Stimulated activated CD4-positive, alpha-beta T cell treated with anti-CD3 and anti-CD28 coated beads, TNF-alpha, amount 100 ng/mL, for 4 hours (primary cell): Measurements from ENCODE around the gene CLCF1.
A peak's percentile ranks its signal among the peaks of the same experiment; 100 is the strongest.

ENCODE experiments used
- DNase-seq, 3 experiments: peaks; one replicate each; pipeline ENCODE4 v3.0.0-alpha.2; 2020; ENCODE audit warnings: low read depth in 3 of 3

The CLCF1 gene

DNA sequence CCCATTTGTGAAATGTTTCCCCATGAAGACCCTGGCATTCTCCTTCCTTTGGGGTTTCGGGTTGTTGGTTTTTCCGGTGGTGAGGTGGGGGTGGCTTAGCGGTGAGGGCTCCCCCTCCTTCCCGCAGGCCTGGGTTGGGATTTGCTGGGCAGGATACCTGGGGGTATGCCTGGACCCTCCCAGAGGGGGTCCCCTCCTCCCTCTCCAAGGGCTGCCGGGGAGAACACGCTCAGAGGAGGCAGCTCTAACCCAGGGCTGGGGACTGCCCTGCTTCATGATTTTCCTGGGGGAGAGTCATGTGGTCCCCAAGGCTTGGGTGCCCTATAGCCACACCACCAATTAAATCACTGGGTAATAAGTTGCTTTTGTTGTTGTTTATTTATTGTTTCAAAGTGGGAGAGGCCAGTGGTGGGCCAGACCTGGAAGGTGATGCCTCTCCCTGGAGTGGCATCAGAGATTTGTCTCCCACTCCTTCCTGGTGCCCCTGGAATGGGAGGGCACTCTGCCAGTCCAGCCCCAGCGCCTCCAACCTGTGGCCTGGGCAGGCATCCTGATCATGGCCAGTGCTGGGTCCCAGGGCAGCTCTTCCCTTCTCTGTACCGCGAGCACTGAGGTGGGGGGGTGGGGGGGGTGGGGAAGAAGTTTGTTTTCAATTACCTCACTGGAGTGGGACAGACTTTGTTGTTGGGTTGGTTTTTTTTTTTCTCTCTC is 1.3 kb upstream of the CLCF1 start:
- DNase-seq = no peak

DNA sequence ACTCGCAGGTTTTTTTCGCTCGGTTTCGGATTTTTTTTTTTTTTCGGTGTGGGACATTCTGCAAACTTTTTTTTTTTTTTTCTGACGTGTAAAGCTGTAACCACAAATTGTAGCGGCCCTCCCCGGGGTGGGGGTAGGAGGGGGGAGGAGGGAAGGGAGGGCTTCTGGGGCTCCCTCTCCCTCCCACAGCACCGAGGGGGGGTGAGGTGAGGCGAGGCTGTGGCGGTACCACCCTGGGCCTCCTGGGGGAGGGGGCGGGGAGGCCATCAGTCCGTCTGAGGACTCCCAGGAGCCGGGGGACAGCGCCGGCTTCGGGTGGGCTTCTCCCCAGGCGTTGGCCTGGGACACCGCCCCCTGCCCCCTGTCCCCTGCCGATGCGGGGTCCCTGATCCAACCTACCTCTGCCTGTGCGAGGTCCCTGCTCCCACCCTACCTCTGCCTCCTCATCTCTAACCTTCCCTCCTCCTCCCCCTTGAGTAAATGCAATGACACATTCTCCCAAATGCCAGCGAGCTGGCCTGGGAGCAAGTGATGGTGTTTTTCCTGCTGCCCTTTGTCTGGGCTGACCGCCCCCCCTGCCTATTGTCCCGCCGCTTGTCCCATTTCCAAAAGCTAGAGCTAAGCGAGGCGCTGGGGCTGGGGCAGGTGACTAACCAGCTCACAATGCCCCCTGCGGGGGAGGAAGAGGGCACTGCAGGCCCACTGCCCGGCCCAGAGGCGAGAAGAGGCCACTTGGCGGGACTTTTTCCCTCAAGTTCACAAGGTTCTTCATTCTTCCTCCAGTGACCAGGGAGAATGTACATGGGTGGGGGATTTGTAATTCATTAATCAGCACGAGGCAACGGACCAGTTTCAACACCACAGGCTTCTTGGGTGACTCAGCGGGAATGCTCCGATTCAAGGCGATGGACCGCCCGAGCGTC is 511 bp upstream of the CLCF1 start:
- DNase-seq = peak in 2 of 3 experiments; percentile 52 to 62

GRCh38 chr11:67372321-67372992 is 941 bp downstream of the CLCF1 start:
- DNase-seq = no peak

DNA sequence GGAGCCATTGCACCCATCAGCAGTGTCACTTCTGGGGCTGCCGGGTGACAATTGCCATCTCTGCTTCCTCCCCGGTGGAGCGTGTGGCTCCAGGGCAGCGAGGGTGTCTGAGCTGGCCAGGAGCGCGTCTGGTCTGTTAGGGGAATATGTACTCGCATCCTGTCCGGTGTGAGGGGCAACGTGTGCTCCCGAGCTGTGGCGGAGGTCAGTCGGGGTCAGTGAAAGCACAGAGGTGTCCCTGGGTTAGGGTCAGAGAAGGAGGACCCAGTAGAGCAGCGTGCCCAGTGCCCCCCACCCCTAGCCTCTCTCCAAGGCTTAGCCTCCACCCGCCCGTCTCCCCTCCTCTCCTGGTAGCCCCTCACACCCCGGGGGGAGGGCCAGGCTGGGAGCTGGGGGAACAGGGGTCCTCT is 1.5 kb downstream of the CLCF1 start:
- DNase-seq = no peak

DNA sequence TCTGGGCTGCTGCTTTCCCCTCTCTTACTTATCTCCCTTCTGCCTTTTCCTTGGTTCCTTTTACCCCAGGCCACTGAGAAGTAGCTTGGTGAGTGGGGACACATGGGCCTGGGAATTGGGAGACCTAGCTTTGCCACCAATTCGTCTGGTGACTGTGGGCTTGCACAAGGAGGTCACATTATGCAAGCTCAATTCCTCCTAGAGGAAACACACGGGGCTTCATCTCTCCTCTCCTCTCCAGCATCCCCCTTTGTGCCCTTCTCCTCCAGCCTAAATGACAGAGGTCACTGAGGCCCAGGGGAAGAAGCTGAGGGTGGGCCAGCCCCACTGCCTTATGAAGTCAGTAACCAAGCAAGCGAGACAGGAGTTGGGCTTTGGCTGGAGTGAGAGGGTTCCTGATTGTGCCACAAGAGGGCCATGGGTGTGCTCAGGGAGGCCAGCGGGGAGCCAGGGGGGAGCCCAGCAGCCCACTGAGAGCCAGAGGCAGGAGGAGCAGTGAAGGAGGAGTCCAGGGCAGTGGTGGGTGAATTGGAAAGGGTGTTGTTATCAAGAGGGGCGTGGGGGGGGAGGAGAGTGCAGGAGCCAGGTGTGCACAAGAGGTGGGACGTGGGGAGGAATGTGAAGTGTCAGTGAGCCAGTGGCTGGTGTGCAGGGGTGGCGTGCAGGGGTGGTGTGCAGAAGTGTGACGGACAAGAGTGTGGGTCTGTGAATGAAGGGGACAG is 2.0 kb downstream of the CLCF1 start:
- DNase-seq = no peak

DNA sequence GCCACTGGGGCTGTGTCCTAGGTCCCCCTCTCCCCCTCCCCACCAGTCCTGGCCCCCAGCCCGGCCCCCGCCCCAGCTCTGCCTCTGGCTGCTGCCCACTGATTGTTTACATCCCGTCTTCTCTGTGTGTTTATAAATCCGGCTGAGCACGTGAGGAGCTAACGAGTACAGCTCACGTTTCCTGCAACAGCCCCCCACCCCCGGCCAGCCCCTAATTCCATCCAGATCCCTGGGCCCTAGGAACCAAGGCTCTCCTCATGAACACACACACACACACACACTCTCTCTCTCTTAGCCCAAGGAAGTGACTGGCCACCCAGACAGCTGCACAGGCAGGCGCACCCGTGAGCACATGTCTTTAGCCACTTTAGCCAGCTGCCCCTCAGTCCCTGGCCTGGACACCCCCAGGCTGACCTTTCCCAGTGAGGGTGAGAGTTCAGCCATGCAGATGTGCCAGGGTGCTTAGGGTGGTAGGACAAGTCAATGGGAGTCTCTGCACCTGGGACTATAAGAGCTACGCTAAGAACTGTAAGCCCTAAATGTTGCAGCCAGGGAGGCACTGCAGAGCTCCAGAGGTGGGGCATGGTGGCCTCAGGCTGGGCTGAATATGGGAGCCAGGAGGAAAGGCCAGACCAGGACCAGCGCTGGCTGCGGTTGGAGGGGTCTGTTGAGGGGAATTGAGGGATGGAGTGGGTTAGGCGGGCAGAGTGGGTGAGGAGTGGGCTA is 2.9 kb downstream of the CLCF1 start:
- DNase-seq = no peak

GRCh38 chr11:67369801-67370284 is 3.6 kb downstream of the CLCF1 start:
- no peak for DNase-seq

GRCh38 chr11:67369275-67369674 is 4.1 kb downstream of the CLCF1 start:
- no peak for DNase-seq

- no peak for DNase-seq
Measured at GRCh38 chr11:67368621-67369020, 4.8 kb downstream of the CLCF1 start.

DNA sequence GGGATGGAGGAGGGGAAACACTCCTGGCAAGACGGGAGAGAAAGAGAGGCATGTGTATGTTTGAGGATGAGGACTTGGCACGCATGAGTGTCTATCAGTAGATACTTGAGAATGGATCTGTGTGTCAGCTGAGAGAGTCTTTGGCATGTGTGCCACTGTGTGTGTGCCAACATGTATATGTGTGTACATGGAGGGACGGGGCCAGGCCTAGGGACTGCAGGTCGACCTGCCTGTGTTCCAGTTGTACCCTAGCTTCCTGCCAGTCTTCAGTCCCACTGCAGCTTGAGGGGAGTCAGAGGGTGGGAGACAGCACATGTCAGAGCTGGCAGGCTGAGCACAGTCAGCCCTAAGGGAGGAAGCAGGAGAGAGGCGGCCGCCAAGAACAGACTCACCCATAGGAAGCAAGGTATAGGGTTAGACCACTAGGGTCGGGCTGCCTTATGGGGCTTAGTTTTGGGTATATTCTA is 5.6 kb downstream of the CLCF1 start:
- DNase-seq = no peak

GRCh38 chr11:67366961-67367760 is 6.2 kb downstream of the CLCF1 start:
- DNase-seq = no peak

DNA sequence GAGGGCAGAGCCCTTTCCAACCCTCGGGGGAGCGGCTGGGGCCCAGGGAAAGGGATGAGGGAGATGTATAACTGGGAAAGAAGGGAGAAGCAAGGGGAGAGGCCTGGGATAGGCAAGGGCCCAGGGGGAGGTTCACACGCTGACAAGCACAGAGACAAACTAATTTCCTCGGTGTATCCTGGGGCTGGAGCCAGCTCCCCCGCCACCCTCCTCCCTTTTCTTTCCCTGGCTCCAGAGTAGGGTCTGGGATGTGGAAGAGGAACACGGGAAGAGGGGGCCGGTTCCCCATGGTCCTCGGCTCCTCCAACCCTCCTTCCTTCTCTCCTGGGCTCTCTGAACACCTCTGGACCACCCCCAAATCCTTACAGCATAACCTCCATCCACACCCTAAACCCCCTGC is 6.9 kb downstream of the CLCF1 start:
- no peak for DNase-seq

DNA sequence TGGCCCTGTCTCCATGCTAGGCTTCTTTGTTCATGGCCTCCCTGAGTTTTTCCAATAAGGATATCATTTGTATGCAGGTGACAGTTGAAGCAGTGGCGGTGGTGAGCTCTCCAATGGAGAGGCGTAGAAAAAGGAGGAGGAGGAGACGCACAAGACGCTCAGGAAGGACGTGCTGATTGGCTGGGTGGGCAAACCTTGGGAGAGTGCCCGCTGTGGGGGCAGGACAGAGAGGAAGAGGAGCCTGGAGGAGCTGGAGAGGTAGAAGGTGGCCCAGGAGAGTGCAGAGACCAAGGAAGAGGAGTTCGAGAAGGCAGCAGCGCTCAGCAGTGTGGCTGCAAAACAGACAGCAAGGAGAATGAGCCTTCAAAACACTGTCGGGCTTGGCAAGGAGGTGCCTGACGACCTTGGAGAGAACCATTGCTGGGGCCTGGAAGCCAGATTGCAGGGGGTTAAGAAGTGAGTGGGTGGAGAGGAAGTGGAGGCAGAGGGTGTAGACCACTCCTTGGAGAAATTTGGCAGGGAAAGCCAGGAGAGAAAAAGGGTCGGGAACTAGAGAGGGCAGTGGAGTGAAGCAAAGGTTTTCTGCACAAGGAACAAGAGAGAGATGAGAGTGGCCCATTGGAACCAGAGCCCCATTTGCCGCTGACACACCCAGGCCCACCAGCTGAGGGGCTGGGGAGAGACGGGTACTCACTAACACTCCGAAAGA is 7.5 kb downstream of the CLCF1 start:
- no peak for DNase-seq

- DNase-seq = no peak
Measured at GRCh38 chr11:67364783-67365722, 8.3 kb downstream of the CLCF1 start.

DNA sequence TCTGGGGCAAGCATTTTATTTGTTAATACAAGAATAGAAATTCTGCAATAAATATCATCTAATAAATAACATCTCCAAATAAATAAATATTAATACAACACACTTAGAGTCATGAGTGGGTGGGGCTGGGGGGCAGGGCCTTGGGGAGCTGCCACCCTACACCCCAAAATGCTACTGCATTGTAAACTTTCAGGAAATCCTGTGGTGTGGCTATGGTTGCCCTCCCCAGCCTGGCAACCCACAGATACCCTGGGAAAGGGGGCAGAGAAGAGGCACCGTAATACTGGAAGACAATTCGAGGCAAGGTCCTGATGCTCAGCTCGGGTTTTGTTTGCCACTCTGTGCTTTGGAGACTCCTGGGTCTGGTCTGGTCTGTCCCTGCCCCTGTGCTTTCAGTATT is 9.2 kb downstream of the CLCF1 start:
- DNase-seq = no peak

GRCh38 chr11:67357831-67358670 is 15.3 kb downstream of the CLCF1 start:
- no peak for DNase-seq

- peak in 2 of 3 experiments; percentile 39 to 49 for DNase-seq
Measured at GRCh38 chr11:67356864-67357561, 16.4 kb downstream of the CLCF1 start.
